AG08395 (cell line): ENCODE results near the gene BABAM2.
"Not testable (repeated sequence)": the region's sequence is repeated elsewhere in the genome, so short reads cannot be mapped to it uniquely, and the experiment has no call there.

Source experiments
- DNase-seq: peaks from one replicate; pipeline ENCODE4 v3.0.0; 2012; ENCODE audit warnings: mixed read lengths, low spot score

BABAM2 gene

GRCh38 chr2:28314968-28315367 lies 424.4 kb downstream of the BABAM2 start:
- no peak for DNase-seq

- no peak for DNase-seq
Measured at GRCh38 chr2:28316546-28317335, 426.2 kb downstream of the BABAM2 start.

- DNase-seq = no peak
Measured at GRCh38 chr2:28317390-28317789, 426.9 kb downstream of the BABAM2 start.

- DNase-seq = no peak
Measured at GRCh38 chr2:28318023-28318422, 427.5 kb downstream of the BABAM2 start.

GRCh38 chr2:28318462-28319117 lies 428.1 kb downstream of the BABAM2 start:
- no peak for DNase-seq

GRCh38 chr2:28319118-28320008 lies 428.8 kb downstream of the BABAM2 start:
- no peak for DNase-seq

GRCh38 chr2:28320009-28320365 lies 429.5 kb downstream of the BABAM2 start:
- DNase-seq = no peak

- DNase-seq = no peak
Measured at GRCh38 chr2:28320371-28320770, 429.8 kb downstream of the BABAM2 start.

- no peak for DNase-seq
Measured at GRCh38 chr2:28321426-28321825, 430.9 kb downstream of the BABAM2 start.

GRCh38 chr2:28322051-28322450 lies 431.5 kb downstream of the BABAM2 start:
- DNase-seq = no peak

- no peak for DNase-seq
Measured at GRCh38 chr2:28322456-28322855, 431.9 kb downstream of the BABAM2 start.

GRCh38 chr2:28322981-28323396 lies 432.5 kb downstream of the BABAM2 start:
- DNase-seq = no peak

GRCh38 chr2:28325173-28325566 lies 434.6 kb downstream of the BABAM2 start:
- DNase-seq = no peak

GRCh38 chr2:28325567-28326468 lies 435.3 kb downstream of the BABAM2 start:
- no peak for DNase-seq

- DNase-seq = no peak
Measured at GRCh38 chr2:28326469-28326805, 435.9 kb downstream of the BABAM2 start.

GRCh38 chr2:28326881-28327505 lies 436.5 kb downstream of the BABAM2 start:
- DNase-seq = no peak

- no peak for DNase-seq
Measured at GRCh38 chr2:28327581-28327955, 437.0 kb downstream of the BABAM2 start.

GRCh38 chr2:28327956-28328922 lies 437.7 kb downstream of the BABAM2 start:
- DNase-seq = peak; percentile 73

GRCh38 chr2:28329184-28329583 lies 438.7 kb downstream of the BABAM2 start:
- DNase-seq = no peak

- not testable (repeated sequence) for DNase-seq
Measured at GRCh38 chr2:28330722-28331121, 440.2 kb downstream of the BABAM2 start.
